Common myeloid progenitor, CD34-positive (primary cell): ENCODE data around the gene NSL1.

Experiments used
- CTCF ChIA-PET: fragments of 350-600 bp; sonication (Branson Sonifier 250); formaldehyde crosslinking; loops from one replicate; lab custom pipeline; 2021; ENCODE audit warnings: antibody characterized with exemption; lab: Charles Lee
- POLR2A ChIA-PET: fragments of 350-600 bp; sonication (Branson Sonifier 250); formaldehyde crosslinking; loops from one replicate; lab custom pipeline; 2021; ENCODE audit warnings: antibody characterized with exemption; lab: Charles Lee
- DNase-seq, 3 donors: peaks; one replicate each; pipeline versions ENCODE4 v3.0.0 to v3.0.0-alpha.2; 2013
- H3K27ac ChIP-seq, 2 experiments: 1 replicate in 1 of 2; 2 replicates in 1 of 2; pipeline ENCODE4 v1.7.0; 2013; ENCODE audit warnings: inconsistent platforms in 2 of 2, low read length in 2 of 2, mild to moderate bottlenecking in 2 of 2, low read depth in 1 of 2, moderate library complexity in 1 of 2; ENCODE audit not compliant: severe bottlenecking in 2 of 2, insufficient read depth in 1 of 2, poor library complexity in 1 of 2
- H3K27me3 ChIP-seq, 5 experiments: replicated peaks in 2 of 5; 1 replicate in 3 of 5; 2 replicates in 2 of 5; pipeline versions ENCODE4 v1.6.1 to v1.7.0; 2013; ENCODE audit warnings: low read length in 4 of 5, mild to moderate bottlenecking in 2 of 5, moderate library complexity in 2 of 5, inconsistent platforms in 1 of 5; ENCODE audit not compliant: insufficient read depth in 5 of 5, control insufficient read depth in 4 of 5
- H3K36me3 ChIP-seq, 4 experiments: 1 replicate in 2 of 4; 2 replicates in 2 of 4; pipeline versions ENCODE4 v1.6.1 to v1.7.0; 2013; ENCODE audit warnings: low read length in 3 of 4, control low read depth in 1 of 4, mild to moderate bottlenecking in 1 of 4; ENCODE audit not compliant: control insufficient read depth in 4 of 4, insufficient read depth in 4 of 4
- H3K4me1 ChIP-seq, 4 experiments: 1 replicate in 3 of 4; 2 replicates in 1 of 4; pipeline versions ENCODE4 v1.6.1 to v1.7.1; 2013; ENCODE audit warnings: low read length in 3 of 4, mild to moderate bottlenecking in 3 of 4, control low read depth in 1 of 4, inconsistent platforms in 1 of 4, moderate library complexity in 1 of 4; ENCODE audit not compliant: control insufficient read depth in 4 of 4, insufficient read depth in 4 of 4; ENCODE audit errors: control extremely low read depth in 1 of 4
- H3K4me3 ChIP-seq, 7 experiments: 1 replicate in 4 of 7; 2 replicates in 3 of 7; pipeline versions ENCODE4 v1.5.1 to v1.7.0; 2013; ENCODE audit warnings: mild to moderate bottlenecking in 7 of 7, low read length in 6 of 7, moderate library complexity in 6 of 7, inconsistent platforms in 2 of 7, low read depth in 2 of 7, control low read depth in 1 of 7; ENCODE audit not compliant: insufficient read depth in 4 of 7, control insufficient read depth in 1 of 7; ENCODE audit errors: extremely low read depth in 1 of 7
- H3K9me3 ChIP-seq, 5 experiments: 1 replicate in 4 of 5; 2 replicates in 1 of 5; pipeline versions ENCODE4 v1.6.1 to v1.7.1; 2013; ENCODE audit warnings: low read length in 4 of 5, mild to moderate bottlenecking in 2 of 5, inconsistent platforms in 1 of 5, low read depth in 1 of 5, moderate library complexity in 1 of 5; ENCODE audit not compliant: control insufficient read depth in 4 of 5, insufficient read depth in 2 of 5; ENCODE audit errors: control extremely low read depth in 1 of 5
- WGBS: methylation state at CpG from one replicate; pipeline ENCODE4 v1.1.5; 2013; ENCODE audit not compliant: insufficient coverage; 5-methylcytosine and 5-hydroxymethylcytosine counted together

Gene NSL1

GRCh38 chr1:212814537-212815334 is 23.2 kb upstream of the NSL1 start:
- H3K9me3 ChIP-seq = no peaks in the 10 kb centered on the region
- peaks cover 0 to 11% (median 8%) of the 10 kb centered on the region in 4 experiments for H3K4me1 ChIP-seq
- H3K36me3 ChIP-seq = peaks cover 0 to 8% (median 1%) of the 10 kb centered on the region in 4 experiments
- ChIA-PET CTCF (interaction anchor here (0.6 to 1.5 kb wide), 9 partner anchors 10 to 185 kb away, joined by 3 to 16 read pairs (median 4); no protein-coding TSS in a partner anchor), POLR2A (no interaction called here)
- H3K4me3 ChIP-seq = no peak overlapping the region
- H3K27me3 ChIP-seq = no peaks in the 10 kb centered on the region
- WGBS = 90% methylated on average over 2 of the region's 5 CpGs
- DNase-seq = peak in 2 of 3 donors; percentile 52 to 64
- H3K27ac ChIP-seq = no peak overlapping the region

- Histone ChIP-seq H3K36me3 (peaks cover 6 to 38% (median 9%) of the 10 kb centered on the region in 4 experiments), H3K27ac (no peak overlapping the region), H3K9me3 (no peaks in the 10 kb centered on the region), H3K27me3 (no peaks in the 10 kb centered on the region), H3K4me1 (no peaks in the 10 kb centered on the region), H3K4me3 (no peak overlapping the region)
- no CpG with 5 or more reads among the region's 3 CpGs for WGBS
- ChIA-PET CTCF (interaction anchor here (1.0 to 2.4 kb wide), 4 partner anchors 8 to 190 kb away, joined by 3 to 8 read pairs (median 4); partner anchors contain the start of genes NSL1 and TATDN3), POLR2A (no interaction called here)
- no peak for DNase-seq
Observed at GRCh38 chr1:212805767-212806166, 14.2 kb upstream of the NSL1 start.

- Histone ChIP-seq H3K36me3 (peaks cover 5 to 39% (median 17%) of the 10 kb centered on the region in 4 experiments), H3K9me3 (no peaks in the 10 kb centered on the region), H3K27ac (no peak overlapping the region), H3K4me1 (peaks cover 0 to 17% (median 7%) of the 10 kb centered on the region in 4 experiments), H3K4me3 (no peak overlapping the region), H3K27me3 (no peaks in the 10 kb centered on the region)
- POLR2A ChIA-PET = no interaction called here
- CTCF ChIA-PET = interaction anchor here (1.6 kb wide), 1 partner anchor 35 kb away, joined by 3 read pairs; no protein-coding TSS in a partner anchor
- WGBS = 100% methylated on average over 1 of the region's 3 CpGs
- DNase-seq = no peak
Observed at GRCh38 chr1:212797681-212798080, 6.1 kb upstream of the NSL1 start.

- 60% methylated on average over 1 of the region's 1 CpG for WGBS
- no peak overlapping the region for H3K4me3 ChIP-seq
- no peaks in the 10 kb centered on the region for H3K9me3 ChIP-seq
- H3K27me3 ChIP-seq = no peaks in the 10 kb centered on the region
- DNase-seq = peak in 2 of 3 donors; percentile 84 to 87
- ChIA-PET POLR2A (no interaction called here), CTCF (interaction anchor here (0.9 to 2.6 kb wide), 4 partner anchors 10 to 200 kb away, joined by 3 to 12 read pairs (median 6); no protein-coding TSS in a partner anchor)
- H3K4me1 ChIP-seq = peaks cover 9 to 33% (median 21%) of the 10 kb centered on the region in 4 experiments
- H3K36me3 ChIP-seq = peaks cover 5 to 23% (median 14%) of the 10 kb centered on the region in 4 experiments
- H3K27ac ChIP-seq = no peak overlapping the region
Observed at GRCh38 chr1:212794561-212795014, 3.0 kb upstream of the NSL1 start.

- Histone ChIP-seq H3K4me1 (peaks cover 9 to 33% (median 23%) of the 10 kb centered on the region in 4 experiments), H3K27me3 (no peaks in the 10 kb centered on the region), H3K36me3 (peaks cover 0 to 10% (median 5%) of the 10 kb centered on the region in 4 experiments), H3K9me3 (no peaks in the 10 kb centered on the region), H3K27ac (peak overlapping the region; percentile 79 to 89), H3K4me3 (peak overlapping the region; percentile 94 to 100 (median 98))
- POLR2A ChIA-PET = no interaction called here
- CTCF ChIA-PET = interaction anchor here (0.6 to 1.7 kb wide), 4 partner anchors 11 to 124 kb away, joined by 3 to 10 read pairs (median 3); no protein-coding TSS in a partner anchor
- whole genome bisulfite sequencing = 11% methylated on average over 8 of the region's 16 CpGs
- no peak for DNase-seq
Observed at GRCh38 chr1:212792396-212792908, 875 bp upstream of the NSL1 start.

- Histone ChIP-seq H3K9me3 (no peaks in the 10 kb centered on the region), H3K27ac (peak overlapping the region; percentile 79 to 89), H3K4me1 (peaks cover 9 to 33% (median 23%) of the 10 kb centered on the region in 4 experiments), H3K36me3 (peaks cover 0 to 14% (median 6%) of the 10 kb centered on the region in 4 experiments), H3K27me3 (no peaks in the 10 kb centered on the region), H3K4me3 (peak overlapping the region; percentile 94 to 100 (median 98))
- CTCF ChIA-PET = interaction anchor here (0.8 to 1.7 kb wide), 7 partner anchors 10 to 916 kb away, joined by 3 to 10 read pairs (median 3); no protein-coding TSS in a partner anchor
- POLR2A ChIA-PET = no interaction called here
- DNase-seq = no peak
- WGBS = 0% methylated on average over 17 of the region's 22 CpGs
Observed at GRCh38 chr1:212791261-212791675, 309 bp downstream of the NSL1 start.
